GM12891 (cell line): ENCODE measurements around the gene ATP6AP1.

Experiments
- DNase-seq: peaks from one replicate; pipeline ENCODE4 v3.0.0; 2011; ENCODE audit warnings: low spot score; ENCODE audit not compliant: insufficient read length
- FAIRE-seq: peaks from 2 replicates; lab custom pipeline; 2011; peaks lifted over from hg19 to GRCh38; lab: Jason Lieb, UNC
- PAX5 ChIP-seq: IDR thresholded peaks from 2 replicates; pipeline ENCODE4 v1.6.1; 2011; ENCODE audit warnings: low read length, moderate library complexity, mild to moderate bottlenecking; ENCODE audit not compliant: insufficient read depth, severe bottlenecking
- POLR2A ChIP-seq: IDR thresholded peaks from 2 replicates; pipeline ENCODE4 v1.6.1; 2011; ENCODE audit warnings: low read depth, low read length, control low read depth
- POLR2AphosphoS5 ChIP-seq: IDR thresholded peaks from 2 replicates; pipeline ENCODE4 v1.6.1; 2011; ENCODE audit warnings: low read depth, low read length, control low read depth
- POU2F2 ChIP-seq: IDR thresholded peaks from 2 replicates; pipeline ENCODE4 v1.6.1; 2011; ENCODE audit warnings: low read depth, mild to moderate bottlenecking, control low read depth, low read length, moderate library complexity
- SPI1 ChIP-seq: IDR thresholded peaks from 2 replicates; pipeline ENCODE4 v1.6.1; 2011; ENCODE audit warnings: low read depth, low read length, control low read depth
- TAF1 ChIP-seq: IDR thresholded peaks from 2 replicates; pipeline ENCODE4 v1.6.1; 2011; ENCODE audit warnings: low read depth, low read length, control low read depth

The ATP6AP1 gene

GRCh38 chrX:154426916-154427770, 1.3 kb upstream of the ATP6AP1 start:
- FAIRE-seq, result no peak
- TF ChIP-seq POLR2AphosphoS5 (no peak), TAF1 (no peak), SPI1 (no peak), POLR2A (no peak), POU2F2 (no peak), PAX5 (no peak)
- DNase-seq, result no peak

GRCh38 chrX:154429711-154430110, 1.2 kb downstream of the ATP6AP1 start:
- FAIRE-seq (no peak), DNase-seq (no peak)
- TF ChIP-seq SPI1, result no peak
- no peak for TF ChIP-seq POLR2AphosphoS5
- no peak for TF ChIP-seq POLR2A
- TF ChIP-seq TAF1, result no peak
- no peak for TF ChIP-seq POU2F2
- TF ChIP-seq PAX5, result no peak

GRCh38 chrX:154430479-154430878, 2.0 kb downstream of the ATP6AP1 start:
- DNase-seq, result no peak
- FAIRE-seq, result no peak
- TF ChIP-seq TAF1, result no peak
- TF ChIP-seq POU2F2, result no peak

DNA sequence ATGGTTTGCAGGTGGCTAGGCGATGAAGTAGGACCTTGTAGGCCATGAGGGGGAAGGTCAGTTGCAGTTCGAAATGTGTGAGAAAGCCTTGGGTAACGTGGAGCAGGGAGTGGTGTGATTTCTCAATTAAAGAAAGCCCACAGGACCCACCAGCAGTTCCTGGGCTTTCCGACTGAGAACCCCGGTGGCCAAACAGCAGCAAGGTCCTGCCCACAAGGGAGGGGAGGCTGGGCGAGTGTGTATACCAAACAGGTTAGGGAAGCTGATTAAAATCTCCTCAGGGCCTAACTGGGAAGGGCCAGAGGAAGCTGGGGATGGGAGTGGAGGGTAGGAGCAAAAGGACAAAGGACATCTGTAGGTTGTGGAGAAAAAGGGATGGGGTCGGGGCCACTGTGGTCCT, 2.4 kb downstream of the ATP6AP1 start:
- no peak for DNase-seq
- FAIRE-seq, result no peak
- TF ChIP-seq POLR2AphosphoS5 (no peak), POLR2A (no peak), POU2F2 (no peak), TAF1 (no peak), SPI1 (no peak), PAX5 (no peak)

- no peak for TF ChIP-seq POU2F2
- TF ChIP-seq TAF1, result no peak
- TF ChIP-seq SPI1, result no peak
- no peak for TF ChIP-seq POLR2AphosphoS5
- no peak for TF ChIP-seq POLR2A
- TF ChIP-seq PAX5, result no peak
- DNase-seq (no peak), FAIRE-seq (no peak)
Measured at GRCh38 chrX:154431341-154431740, 2.9 kb downstream of the ATP6AP1 start.

GRCh38 chrX:154432210-154432609, 3.7 kb downstream of the ATP6AP1 start:
- no peak for DNase-seq
- TF ChIP-seq POU2F2 (no peak), POLR2A (no peak), SPI1 (no peak), POLR2AphosphoS5 (no peak), TAF1 (no peak), PAX5 (no peak)
- FAIRE-seq, result no peak

GRCh38 chrX:154433605-154434004, 5.1 kb downstream of the ATP6AP1 start:
- DNase-seq (no peak), FAIRE-seq (no peak)
- TF ChIP-seq SPI1 (no peak), TAF1 (no peak), POLR2A (no peak), POLR2AphosphoS5 (no peak), POU2F2 (no peak), PAX5 (no peak)

DNA sequence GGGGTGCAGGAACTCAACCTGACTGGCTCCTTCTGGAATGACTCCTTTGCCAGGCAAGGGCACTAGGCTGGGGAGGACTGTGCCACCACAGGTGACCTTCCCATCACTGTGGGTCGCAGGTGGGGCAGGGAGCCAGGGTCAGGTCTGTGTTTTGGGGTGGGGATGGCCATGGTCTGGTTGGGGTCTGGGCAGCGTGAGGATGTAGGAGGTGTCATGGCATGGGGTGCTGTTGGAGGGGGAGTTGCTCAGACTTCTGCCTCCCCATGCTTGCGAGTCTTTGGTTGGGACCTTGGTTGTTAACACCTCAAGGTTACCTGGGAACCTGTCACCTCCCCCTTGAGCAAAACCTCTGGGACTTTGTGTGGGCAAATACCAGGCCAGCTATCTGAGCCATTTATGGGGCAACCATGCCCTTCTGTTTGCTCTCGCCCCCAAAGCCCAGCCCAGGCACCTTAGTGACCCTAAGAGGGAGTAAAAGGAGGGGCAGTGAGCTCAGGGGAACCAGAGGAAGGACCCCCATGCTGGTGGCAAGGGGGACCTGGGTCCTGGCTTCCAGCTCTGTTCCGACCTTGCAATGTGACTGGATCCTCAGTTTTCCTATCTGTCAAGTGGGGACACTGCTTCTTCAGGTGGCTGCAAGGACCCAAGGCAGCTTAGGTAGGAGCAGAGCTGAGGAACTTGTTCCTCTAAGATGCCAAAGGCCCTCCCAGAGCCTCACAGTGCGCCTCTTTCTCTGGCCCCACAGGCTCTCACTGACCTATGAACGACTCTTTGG, 6.1 kb downstream of the ATP6AP1 start:
- TF ChIP-seq POLR2A (no peak), SPI1 (no peak), POLR2AphosphoS5 (no peak), TAF1 (no peak), PAX5 (no peak)
- FAIRE-seq, result no peak

GRCh38 chrX:154435171-154435733, 6.8 kb downstream of the ATP6AP1 start:
- DNase-seq, result no peak
- TF ChIP-seq PAX5, result no peak
- no peak for TF ChIP-seq POLR2A
- no peak for TF ChIP-seq SPI1
- no peak for TF ChIP-seq POU2F2
- no peak for TF ChIP-seq POLR2AphosphoS5
- FAIRE-seq, result no peak

More for the DNA sequence above, 6.1 kb downstream of the ATP6AP1 start:
- no peak for DNase-seq

DNA sequence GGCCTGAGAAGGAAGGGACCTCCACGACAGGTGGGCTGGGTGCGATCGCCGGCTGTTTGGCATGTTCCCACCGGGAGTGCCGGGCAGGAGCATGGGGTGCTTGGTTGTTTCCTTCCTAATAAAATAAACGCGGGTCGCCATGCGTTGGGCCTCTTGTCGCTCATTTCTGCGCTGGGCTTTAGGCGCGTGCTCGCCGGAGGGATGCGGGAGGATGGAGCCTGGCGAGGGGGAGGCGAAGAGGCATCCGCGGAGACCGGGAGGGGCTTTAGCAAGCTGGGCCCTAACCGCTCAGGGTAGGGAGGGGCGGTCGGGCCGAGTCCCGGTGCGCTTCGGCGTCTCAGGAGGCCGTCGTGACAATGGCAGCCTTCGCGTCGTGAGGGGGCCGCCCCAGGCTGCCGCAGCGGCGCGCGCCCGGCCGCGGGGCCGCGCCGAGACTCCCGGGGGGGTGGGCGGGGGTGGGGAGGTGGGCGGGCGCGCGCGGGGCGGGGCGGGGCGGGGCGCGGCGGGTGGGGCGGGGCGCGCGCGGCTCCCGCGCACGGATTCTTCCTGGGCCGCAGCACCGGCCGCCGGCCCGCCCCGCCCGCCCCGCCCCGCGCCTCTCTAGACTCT, 8.0 kb downstream of the ATP6AP1 start:
- no peak for FAIRE-seq

More for the DNA sequence above, 8.0 kb downstream of the ATP6AP1 start:
- DNase-seq, result peak; percentile 75
- TF ChIP-seq PAX5, result no peak
